ENCODE measurements around the gene GPR143.
A peak's percentile ranks its signal among the peaks of the same experiment; 100 is the strongest.

The GPR143 gene

DNA sequence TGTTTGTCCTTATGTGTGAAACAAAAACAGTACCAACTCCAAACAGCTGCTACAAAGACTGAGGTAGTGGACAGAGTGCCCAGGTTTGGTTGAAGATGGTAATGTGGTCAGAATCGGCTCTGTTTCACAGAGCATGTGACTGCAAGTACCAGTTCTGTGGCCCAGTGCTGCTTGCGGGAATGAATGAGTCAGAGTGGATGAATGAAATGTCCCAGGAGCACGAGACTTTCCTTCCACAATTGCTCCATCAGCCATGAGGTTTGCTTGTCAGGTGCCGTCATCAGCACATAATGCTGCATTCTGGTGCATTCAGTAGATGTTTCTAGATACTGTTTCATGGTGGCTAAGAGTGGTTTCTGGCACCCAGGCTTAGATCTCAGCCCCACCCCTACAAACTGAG, 84.2 kb downstream of the GPR143 start:
- no peak for DNase-seq (ENCODE audit: low spot score)
- TF ChIP-seq, protein P1, sequence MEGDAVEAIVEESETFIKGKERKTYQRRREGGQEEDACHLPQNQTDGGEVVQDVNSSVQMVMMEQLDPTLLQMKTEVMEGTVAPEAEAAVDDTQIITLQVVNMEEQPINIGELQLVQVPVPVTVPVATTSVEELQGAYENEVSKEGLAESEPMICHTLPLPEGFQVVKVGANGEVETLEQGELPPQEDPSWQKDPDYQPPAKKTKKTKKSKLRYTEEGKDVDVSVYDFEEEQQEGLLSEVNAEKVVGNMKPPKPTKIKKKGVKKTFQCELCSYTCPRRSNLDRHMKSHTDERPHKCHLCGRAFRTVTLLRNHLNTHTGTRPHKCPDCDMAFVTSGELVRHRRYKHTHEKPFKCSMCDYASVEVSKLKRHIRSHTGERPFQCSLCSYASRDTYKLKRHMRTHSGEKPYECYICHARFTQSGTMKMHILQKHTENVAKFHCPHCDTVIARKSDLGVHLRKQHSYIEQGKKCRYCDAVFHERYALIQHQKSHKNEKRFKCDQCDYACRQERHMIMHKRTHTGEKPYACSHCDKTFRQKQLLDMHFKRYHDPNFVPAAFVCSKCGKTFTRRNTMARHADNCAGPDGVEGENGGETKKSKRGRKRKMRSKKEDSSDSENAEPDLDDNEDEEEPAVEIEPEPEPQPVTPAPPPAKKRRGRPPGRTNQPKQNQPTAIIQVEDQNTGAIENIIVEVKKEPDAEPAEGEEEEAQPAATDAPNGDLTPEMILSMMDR (IDR thresholded peaks at IDR 0.05; ENCODE audit: borderline replicate concordance, control extremely low read depth, extremely low read depth, insufficient read depth, missing control alignments) = no peak
- in situ Hi-C loops (cut with MboI; ENCODE audit: low sequenced_read_pairs, unreplicated experiment) = loop anchor here (25.0 kb wide), 1 partner anchor 344 kb away; no protein-coding TSS in a partner anchor

DNA sequence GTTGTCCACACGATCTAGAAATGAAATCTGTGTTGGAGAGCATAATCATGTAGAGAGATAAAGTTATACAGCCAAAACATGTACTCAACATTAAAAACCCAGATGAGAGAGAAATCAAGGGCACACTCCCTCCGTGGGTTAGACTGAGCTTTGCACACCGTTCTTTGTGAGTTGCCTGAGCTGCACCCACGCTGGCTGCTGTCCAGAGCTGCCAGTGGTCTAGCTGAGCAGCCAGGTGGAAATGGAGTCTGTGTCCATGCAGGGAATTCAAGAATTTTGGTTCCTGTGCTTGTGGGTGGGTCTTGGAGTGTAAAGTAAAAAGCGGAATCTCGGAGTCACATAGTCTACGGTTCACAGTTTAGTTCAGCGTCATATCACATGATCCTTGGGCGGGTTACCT, 84.6 kb downstream of the GPR143 start:
- in situ Hi-C loops (cut with MboI; ENCODE audit: low sequenced_read_pairs, unreplicated experiment) = loop anchor here (25.0 kb wide), 1 partner anchor 344 kb away; no protein-coding TSS in a partner anchor
- no peak for DNase-seq (ENCODE audit: low spot score)
- TF ChIP-seq, protein P1 (IDR thresholded peaks at IDR 0.05; ENCODE audit: borderline replicate concordance, control extremely low read depth, extremely low read depth, insufficient read depth, missing control alignments) = no peak

DNA sequence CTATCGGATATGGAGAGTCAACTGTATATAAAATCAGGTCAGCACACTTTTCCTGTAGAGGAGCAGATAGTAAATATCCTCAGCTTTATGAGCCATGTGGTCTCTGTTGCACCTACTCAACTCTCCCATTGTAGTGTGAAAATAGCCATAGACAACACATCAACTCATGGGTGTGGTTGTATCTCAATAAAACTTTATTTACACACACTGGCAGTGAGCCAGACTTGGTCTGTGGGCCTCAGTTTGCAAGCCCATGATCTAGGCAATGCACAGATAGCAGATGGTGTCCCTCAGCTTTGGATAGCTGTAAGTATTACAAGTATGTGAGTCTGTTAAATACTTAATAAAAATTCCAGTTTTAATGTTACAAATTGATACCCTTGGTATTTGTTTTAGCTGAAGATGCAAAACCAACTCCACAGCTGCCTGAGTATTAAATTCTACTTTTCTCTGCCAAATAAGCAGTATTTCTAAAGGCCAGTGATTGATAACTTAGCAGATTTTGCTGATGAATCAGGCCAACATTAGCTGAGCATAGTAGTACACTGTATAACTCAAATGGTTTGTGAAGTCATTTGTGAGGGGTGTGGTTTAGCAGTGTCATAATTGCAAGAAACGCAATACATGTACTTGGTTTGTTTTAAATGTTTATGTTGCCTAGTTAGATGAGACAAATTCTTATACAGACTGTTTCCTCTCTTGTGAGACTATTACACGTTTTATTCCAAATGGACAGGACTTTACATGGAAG, 87.3 kb downstream of the GPR143 start:
- TF ChIP-seq, protein P1 (IDR thresholded peaks at IDR 0.05; ENCODE audit: borderline replicate concordance, control extremely low read depth, extremely low read depth, insufficient read depth, missing control alignments) = no peak
- in situ Hi-C loops (cut with MboI; ENCODE audit: low sequenced_read_pairs, unreplicated experiment) = loop anchor here (25.0 kb wide), 1 partner anchor 341 kb away; no protein-coding TSS in a partner anchor
- DNase-seq (ENCODE audit: low spot score) = no peak

DNA sequence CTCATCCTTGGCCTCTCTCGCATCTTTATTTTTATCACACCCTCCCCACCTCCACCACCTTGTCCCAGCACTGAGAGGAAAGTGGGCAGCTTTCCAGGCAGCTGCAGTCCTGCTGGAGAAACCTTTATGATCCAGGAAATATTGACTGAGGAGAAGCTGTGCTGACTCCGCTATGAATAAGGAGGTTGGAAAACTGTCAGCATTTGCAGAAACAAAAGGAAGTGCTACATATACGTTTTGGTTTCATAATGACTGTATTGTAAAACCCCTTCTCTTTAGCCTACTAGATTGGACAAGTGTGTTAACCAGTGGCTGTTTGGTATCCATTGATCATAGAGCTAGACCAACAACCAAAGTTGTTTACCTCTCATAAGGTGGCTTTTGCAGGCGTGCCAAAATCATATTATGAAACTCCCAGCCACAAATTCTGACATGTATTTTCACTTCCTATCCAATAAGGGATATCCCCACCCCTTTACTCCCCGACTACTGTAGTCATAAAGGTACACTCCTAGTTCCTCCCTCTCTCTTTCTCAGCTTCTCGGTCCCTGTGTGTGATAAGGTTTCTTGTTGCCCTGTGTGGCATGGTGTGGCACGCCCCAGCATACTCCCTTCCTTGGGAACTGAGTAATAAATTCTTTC, 88.4 kb downstream of the GPR143 start:
- in situ Hi-C loops (cut with MboI; ENCODE audit: low sequenced_read_pairs, unreplicated experiment) = loop anchor here (25.0 kb wide), 1 partner anchor 340 kb away; no protein-coding TSS in a partner anchor
- TF ChIP-seq, protein P1 (IDR thresholded peaks at IDR 0.05; ENCODE audit: borderline replicate concordance, control extremely low read depth, extremely low read depth, insufficient read depth, missing control alignments) = no peak
- peak; percentile 79 for DNase-seq (ENCODE audit: low spot score)

DNA sequence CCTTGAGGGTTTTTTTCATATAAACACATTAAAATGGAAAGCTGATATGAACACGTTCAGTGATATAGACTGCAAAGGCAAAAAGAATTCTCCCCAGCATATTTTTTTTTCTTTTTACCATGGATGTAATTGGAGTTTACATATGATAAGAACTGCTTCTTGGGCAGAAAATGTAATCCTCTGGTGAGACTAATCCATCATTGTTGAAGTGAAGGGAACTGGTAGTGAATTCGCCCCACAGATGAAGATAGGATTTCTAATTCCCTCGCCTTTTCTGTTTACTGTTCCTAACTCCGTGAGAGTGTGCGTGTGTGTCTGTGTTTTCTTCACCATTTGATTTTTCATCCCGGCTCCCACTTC, 88.9 kb downstream of the GPR143 start:
- in situ Hi-C loops (cut with MboI; ENCODE audit: low sequenced_read_pairs, unreplicated experiment) = loop anchor here (25.0 kb wide), 1 partner anchor 339 kb away; no protein-coding TSS in a partner anchor
- TF ChIP-seq, protein P1 (IDR thresholded peaks at IDR 0.05; ENCODE audit: borderline replicate concordance, control extremely low read depth, extremely low read depth, insufficient read depth, missing control alignments) = no peak

DNA sequence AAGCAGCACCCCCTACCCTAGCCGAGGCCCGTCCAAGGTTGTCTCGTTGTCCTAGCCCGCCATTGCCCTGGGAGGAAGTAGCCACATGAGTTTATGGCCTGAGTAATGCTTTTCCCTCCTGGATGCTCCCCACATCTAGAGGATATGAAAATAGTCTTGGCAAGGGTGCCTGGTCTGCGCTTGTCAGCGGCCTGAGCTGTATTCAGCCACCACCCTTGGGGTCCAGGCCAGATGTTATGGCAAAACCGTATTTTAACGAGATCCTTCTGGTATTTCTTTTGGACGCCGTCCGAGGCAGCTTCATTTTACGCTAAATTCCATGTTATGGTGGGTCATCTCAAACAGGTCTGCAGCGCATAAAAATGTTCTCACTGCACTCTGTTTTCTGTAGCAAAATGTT, 89.3 kb downstream of the GPR143 start:
- no peak for DNase-seq (ENCODE audit: low spot score)
- TF ChIP-seq, protein P1 (IDR thresholded peaks at IDR 0.05; ENCODE audit: borderline replicate concordance, control extremely low read depth, extremely low read depth, insufficient read depth, missing control alignments) = no peak
- in situ Hi-C loops (cut with MboI; ENCODE audit: low sequenced_read_pairs, unreplicated experiment) = loop anchor here (25.0 kb wide), 1 partner anchor 339 kb away; no protein-coding TSS in a partner anchor

More for the DNA sequence above, 88.9 kb downstream of the GPR143 start:
- no peak for DNase-seq (ENCODE audit: low spot score)
